GM18907 (cell line): ENCODE results near the gene RAD51B.

Experiments used
- ATAC-seq: cut with Tn5 transposase; IDR thresholded peaks from one replicate; pipeline ENCODE4 v1.9.1; 2021; ENCODE audit warnings: mild to moderate bottlenecking, moderate library complexity; ENCODE audit not compliant: unreplicated experiment

RAD51B gene

DNA sequence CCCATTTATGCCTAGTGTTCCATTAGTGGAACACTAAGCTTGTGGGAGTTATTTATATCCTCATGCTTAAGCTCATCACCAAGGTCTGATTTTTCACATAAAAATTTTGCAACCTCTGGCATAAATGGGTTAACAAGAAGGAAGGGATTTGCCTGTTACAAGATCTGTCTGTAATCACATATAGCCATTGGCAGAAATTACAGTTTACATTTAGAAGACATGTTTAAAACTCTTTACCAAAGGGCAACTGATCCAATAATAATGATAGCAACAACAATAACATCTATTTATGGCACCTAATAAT, 550.4 kb downstream of the RAD51B start:
- ATAC-seq, result no peak

DNA sequence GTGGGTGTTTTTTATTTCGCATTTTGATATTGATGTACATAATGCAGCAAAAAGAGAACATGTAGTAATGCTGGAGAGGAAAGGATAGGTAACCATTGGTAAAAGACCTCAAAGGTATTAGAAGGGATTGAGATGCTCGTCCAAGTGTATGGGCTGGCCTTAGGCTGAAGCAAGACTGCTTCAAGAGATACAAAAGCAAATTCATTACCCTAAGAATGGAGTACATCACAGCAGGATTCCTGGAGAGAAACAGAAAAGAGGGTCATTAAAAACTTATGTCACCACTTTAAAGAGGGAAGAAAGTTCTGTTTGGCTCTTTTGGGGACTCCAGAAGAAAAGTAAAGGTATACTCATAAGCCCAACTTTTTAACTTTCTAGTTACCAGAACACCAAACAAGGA, 552.8 kb downstream of the RAD51B start:
- ATAC-seq, result no peak

DNA sequence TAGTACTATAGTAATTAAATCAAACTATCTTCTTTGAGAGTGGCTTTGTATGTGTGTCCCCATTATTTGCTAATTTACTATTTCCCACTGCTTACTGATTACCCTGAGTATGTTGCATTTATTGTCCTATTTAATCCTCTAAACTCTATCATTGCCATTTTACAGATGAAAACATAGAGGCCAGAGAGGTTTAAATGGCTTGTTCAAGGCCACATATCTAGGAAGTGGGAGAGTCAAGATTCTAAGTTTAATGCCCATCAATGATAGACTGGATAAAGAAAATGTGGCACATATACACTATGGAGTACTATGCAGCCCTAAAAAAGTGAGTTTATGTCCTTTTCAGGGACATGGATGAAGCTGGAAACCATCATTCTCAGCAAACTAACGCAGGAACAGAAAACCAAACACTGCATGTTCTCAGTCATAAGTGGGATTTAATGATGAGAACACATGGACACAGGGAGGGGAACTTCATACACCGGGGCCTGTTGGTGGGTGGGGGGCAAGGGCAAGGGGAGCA, 553.6 kb downstream of the RAD51B start:
- no peak for ATAC-seq

DNA sequence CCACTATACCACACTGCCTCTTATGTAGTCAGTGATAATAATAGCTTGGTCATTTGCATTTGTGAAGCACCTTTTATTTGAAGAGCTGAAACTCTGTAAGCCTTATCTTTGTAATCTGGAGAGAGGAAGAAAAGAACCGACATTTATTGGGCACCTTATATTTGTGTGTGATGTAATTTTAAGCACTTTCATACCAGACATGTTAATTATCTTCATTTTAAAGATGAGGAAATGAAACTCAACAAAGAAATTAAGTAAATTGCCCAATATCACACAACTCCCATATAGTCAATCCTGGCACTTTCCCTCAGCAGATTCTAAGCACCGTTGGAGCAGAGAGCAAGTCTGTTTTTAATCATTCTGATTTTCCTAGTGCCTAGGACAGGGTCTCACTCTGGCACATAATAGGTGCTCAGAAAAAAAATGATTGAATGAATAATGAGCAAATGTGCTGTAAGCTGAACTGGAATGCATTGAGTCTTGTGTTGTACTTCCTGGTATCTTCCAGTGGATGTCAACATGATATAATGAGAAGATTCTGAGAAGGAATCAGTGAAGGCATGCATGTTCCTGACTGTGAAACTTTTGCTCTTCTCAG, 554.4 kb downstream of the RAD51B start:
- ATAC-seq, result no peak

DNA sequence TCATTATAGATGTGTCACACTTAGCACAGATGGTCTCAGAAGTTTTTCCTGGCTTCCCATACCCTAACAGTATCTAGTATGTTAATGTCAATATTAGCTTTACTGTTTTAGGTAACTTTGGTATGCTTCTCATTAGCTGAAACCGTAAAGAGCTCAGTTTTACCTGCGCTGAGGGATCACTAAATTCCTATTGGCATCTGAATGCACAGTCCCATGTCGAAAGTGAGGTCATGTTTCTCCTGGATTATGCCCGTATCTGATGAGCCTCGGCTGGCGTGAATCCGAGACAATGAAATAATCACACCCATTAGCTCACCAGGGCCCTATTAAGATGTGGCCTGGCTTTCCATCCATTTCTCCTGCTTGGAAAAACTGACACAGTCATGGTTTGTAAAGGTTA, 555.1 kb downstream of the RAD51B start:
- ATAC-seq, result no peak

DNA sequence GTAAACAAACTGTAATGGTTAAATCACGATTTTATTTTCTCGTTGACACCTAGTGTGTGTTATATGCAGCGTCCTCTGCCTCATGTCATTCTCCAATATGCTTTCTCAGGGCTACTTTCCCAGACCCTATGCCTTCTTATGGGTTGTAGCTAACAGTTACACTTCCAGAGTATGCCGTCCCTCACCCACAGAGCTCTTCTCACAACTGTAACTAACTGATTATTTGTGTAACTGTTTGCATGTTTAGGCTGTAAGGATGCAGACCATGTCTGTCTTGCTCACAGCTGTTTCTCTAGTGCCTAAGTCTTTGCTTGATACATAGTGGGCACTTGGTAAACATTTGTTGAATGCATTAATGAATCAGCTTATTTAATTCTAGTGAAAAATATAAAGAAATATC, 555.8 kb downstream of the RAD51B start:
- ATAC-seq, result no peak

DNA sequence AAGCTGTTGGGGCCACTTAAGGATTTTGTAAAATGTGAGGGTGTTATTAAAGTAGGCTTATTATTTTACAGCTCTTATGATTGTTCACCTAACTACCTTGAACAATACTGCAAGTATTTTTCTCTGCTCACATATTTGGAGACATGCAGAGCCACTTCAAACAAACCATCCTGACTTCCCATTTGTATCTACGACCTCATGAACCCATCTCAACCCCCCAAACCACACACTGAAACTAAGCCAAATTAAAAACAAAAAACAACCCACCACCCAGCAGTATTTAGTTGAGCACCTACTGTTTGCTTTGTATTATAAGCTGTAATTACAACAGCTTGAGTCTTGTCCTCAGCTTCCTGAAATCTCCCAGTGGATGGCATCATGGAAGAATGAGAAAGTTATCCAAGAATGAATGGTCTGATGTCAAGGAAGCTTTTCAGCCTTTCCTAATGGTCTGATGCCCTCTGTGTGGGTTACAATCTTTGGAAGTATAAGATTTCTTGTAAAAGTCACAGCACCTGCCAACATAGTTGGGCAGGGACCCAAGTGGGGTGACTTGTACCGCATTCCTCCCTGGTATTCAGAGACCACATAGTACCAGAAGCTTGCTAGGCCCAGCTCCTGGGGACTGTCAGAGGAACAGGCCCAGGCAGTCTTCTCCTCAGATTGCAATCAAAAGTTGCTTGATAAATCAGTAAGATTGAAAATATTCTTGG, 556.6 kb downstream of the RAD51B start:
- no peak for ATAC-seq

DNA sequence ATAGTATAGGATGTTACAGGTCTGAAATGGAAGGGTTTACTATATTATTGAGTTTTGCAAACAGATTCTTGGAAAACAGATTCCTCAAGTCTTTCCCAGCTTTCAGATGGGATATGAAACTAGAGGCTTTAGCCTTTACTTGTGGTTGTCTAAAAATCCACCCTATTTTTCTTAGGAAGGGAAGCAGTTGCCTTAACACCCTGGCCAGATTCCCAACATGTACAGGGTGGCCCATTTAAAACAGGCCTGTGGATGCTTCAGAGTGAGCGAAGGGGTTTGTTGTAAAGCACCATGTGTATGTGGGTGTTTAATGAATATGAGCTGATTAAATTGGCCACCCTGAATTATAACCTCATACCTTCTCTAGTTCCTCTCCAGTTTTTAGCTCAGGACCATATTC, 557.4 kb downstream of the RAD51B start:
- ATAC-seq, result no peak

DNA sequence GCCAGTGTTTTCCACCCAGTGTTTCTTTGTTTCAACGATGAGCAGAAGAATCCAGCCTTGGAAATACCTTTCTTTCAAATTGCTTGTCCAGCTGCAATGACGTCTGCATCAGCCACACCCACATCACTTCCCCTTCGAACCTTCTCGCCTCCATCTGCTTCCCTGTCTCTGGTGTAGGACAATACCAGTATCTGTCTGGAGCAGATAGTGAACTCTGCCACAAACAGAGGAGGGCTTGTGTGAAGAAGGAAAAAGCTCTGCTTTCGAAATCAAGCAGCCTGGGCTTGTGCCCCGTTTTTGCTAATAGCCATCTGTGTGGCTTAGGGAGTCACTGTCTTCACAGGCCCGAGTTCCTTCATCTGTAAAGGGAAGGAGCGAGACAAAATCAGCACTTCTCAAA, 557.9 kb downstream of the RAD51B start:
- ATAC-seq, result no peak

DNA sequence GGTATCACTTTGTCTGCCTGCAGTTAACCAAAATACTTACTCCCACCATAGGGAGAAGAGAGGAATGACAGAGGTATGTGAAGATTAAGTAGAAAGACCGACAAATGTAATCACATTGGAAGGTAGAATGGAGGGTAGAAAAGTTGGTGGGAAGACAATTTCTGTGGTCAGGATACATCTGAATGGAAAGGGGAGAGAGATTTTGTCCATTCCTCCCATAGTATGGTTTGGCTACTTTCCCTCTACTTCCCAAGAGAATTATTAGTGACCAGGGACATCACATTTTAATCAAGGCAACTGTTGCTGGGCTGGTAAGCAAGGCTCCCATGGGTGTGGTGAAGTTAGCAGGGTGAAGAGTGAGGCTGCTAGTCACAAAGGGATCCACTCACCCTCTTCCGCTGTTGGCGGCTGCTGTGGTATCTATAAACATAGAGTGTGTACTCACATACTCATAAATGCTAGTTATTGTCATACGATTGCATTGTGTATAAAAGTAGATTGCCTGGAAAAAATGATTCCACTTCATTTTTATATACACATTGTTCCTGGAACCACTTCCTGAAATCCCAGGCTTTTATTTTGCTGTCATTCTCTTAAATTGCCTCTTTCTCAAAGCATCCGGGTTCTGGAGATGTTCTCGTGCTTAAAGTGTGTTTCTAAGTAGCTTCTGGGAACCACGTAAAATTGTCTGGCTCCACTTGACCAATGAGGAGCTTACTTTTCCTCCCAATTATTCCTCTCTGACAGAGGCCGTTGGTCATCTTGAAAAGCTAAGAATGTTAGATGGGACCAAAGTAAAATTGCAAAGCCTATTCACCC, 560.1 kb downstream of the RAD51B start:
- no peak for ATAC-seq

DNA sequence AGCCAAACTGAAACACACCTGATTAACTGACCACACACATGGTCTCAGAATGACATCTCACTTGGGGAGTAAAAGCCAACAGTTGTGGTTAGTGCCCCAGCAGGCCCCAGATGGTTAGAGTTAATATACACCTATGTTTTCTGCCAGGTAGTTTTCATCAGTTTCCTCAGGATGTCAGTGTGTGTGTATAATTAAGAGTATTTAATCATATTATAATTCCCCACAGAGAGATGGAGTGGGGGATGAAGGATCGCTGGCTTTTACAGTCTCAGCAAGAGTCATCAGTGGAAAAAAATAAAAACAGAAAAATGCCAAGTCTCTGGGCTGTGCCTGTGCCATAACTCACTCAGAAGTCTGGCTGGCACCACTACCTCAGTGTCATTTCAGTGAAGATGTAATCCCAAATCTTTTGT, 560.8 kb downstream of the RAD51B start:
- peak; percentile 74 for ATAC-seq

DNA sequence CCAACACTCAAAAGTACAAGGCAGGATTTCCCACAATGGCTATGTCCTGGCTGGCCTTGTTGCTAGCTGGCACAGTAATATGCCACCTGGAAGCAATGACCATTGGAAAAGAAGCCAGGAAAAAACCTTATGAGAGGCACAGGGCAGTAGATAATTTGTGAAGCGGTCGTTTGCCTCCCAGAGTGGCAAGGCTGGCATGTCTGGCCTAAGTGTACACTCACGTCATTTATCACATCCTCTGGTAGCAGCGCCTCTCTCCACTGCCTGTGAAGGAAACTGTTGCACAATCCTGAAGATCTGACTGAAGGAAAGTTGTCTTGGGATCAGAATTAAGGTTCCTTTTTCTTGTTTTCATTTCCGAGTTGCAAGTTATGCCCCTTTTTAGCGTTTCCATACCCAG, 564.8 kb downstream of the RAD51B start:
- ATAC-seq, result no peak

DNA sequence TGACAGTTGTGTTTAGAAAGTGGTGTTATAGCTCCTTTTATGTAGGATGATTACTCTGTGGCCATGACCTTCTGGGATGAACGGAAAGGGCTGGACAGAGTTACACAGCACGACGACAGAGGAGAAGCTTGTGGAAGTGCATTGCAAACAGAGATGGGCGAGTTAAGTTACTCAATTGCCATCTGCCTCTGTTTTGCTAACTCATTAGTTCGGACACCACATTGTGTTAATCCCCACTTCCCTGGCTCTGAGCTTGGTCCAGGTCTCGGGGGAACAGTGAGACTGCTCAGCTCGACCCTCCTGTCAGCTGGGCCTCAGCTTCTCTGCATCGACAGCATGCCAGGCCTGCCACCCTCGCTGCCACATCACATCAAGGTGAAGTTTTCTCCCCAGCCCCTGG, 565.3 kb downstream of the RAD51B start:
- no peak for ATAC-seq

DNA sequence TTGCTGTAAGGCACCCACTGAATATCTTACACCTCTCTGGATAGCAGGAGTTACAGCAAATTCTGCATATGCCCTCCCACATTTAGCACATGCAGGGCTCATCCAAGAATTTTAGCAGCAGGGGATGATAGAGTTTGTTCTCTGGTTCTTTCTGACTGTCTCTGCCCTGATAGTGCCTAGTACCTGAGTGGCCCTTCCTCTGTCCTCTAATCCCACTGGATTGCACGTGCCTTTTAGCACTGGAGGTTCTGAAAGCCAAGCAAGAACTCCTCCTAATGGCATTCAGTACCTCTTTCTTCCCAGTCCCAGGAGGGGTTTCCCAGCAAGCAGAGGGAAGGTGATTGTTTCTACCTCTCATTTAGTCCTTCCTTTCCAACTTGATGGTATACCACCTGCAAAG, 566.9 kb downstream of the RAD51B start:
- ATAC-seq, result no peak

DNA sequence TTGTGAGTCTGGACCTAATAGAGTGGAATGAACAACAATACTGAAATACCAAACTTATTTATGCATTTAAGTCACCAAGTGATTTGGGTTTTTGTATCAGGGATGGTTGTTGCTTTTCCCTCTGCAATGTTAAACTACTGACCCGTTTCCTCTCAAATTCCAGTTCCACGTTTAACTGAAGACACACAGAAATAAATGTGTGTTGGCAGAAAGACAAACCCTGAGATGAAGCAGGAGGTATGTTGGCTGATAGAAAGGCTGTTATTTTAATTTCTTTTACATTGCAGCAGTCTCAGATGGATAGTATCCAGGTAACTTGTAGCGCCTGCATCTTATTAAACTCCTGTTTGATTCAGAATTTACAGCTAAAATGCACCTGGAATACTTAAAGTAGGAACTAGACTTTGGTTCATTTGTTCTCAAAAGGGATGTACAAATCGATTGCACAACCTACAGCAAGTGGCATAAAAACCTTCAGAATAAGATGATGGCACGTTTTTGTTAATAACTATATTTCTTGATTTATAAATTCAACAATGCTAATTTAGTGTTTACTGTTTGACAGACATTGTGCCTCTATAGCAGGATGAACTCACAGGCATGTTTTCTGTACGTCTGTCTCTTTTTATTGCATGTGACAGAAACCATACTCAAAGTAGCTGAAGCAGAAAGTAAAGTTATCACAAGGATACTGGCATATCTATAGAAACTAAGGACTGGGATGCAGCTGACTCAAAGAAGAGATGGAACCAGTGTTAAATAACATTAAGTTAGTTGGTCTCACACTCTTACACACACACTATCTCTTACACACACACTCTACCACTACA, 567.6 kb downstream of the RAD51B start:
- no peak for ATAC-seq

DNA sequence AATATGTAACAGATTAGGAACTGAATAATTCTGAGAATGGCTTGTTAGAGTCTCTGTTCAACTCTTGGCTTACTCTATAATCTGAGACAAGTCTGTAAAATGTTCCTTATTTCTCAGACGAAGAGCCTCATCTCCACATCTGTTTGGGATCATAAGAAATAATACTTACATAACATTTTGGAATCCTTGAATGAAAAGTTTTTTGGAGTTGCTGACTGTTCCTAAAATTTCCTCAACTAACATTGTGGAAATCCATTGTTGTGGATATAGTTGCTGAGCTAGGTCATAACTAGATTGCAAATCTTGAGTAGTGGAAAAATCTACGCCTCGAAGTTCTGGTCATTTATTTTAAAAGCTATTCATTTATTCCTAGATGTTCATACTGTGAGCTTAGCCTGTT, 570.4 kb downstream of the RAD51B start:
- no peak for ATAC-seq

DNA sequence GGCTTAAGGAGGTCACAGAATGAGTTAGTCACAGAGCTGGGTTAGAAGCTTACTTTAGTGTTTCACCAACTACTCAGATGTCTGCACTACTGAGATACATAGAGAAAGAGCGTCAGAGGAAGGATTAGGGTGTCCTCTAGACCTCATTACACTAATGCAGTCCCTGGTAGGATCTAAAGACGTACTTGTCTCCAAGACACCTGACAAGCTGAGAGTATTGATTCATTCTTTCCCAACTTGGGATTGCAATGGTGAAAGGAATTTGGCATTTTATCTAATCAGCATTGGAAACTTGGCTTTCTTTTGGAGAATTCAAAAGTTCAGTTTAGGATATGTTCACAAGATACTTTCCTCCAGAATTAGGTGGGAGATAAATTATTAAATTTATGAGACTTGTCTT, 571.2 kb downstream of the RAD51B start:
- no peak for ATAC-seq

DNA sequence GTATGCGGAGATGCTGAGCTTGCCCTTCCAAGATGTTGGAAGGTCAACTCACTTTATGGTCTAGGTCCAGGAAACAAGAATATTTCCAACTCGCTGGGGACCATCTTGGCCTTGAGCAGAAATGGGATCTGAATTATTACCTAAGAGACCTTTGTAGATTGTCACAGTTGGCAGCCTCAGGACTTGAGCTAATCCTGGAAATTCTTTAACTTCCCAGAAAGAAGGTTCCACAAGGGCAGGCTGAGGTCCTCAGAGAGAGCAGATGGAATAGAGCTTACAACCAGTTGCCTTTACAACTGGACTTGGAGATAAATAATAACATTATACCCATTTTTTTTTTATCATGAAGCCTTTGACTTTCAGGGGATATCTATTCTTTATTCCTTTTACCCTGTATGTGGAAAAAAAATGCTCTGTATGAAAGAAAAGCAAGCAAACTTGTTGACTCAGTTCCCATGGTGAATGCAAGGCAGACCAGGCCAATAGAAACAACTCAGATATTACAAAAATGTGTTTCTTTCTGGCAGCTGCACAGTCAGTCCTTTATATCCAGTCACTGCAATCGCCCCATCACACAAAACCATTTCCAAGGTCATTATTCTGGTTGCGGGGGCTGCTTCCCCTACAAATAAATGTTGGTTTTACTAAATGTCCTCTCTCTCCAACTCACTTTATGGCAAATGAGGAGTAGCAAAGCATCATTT, 571.9 kb downstream of the RAD51B start:
- ATAC-seq, result no peak

DNA sequence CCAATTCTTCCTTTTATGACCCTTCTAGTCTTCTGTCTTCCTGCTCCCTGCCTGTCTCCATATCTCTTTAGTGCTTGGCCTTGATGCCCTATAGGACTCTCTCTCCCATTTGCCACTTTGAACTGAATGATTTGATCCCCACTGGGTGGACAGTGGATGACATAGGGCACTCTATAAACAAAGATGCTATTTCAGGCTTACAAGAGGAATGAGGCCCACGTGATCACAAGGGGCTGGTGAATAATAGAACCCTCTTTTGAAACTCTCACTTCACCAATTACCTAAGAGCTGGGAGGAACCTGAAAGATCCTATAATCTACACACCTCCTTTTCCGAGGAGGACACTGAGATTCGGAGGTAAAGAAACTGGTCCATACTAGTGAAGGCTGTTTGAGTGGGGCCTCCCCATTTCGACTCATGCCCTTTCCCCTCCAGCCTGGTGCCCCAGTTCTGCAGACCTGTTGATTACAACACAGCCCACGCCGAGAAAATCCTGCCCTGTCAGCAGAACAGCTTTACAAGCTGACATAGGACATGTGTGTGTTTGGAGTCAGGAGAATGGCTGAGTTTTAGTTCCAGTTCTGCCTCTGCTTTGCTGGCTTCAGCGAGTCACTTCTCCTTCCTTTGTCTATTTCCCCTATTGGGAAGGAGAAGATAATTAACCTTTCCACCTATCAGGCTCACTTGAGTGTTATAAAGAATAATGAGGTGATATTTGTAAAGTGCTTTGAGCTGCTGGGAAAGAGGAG, 573.0 kb downstream of the RAD51B start:
- ATAC-seq, result no peak

DNA sequence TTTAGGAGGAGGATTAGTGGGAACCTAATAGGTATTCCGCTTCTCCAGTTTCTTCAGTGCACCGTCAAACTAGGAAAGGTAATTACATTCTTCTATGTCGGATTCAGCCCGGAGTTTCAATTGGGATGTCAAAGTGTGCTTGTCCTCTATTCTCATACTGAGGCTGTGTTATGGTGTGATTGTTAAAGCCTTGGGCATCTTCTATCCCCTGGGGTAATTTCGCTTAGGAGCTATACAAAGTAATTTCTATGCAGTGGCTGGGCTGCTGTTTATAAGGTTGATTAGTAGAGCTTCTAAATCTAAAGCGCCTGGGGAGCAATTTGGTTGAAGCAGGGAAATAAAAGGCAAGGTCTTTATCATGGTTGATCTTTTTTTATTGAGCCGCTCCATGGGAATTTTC, 573.7 kb downstream of the RAD51B start:
- ATAC-seq, result no peak
